HG03066 (cell line): ENCODE results near the gene MTX1.
"Not testable (repeated sequence)": the region's sequence is repeated elsewhere in the genome, so short reads cannot be mapped to it uniquely, and the experiment has no call there.

Source experiments
- ATAC-seq: cut with Tn5 transposase; IDR thresholded peaks from one replicate; pipeline ENCODE4 v1.9.1; 2021; ENCODE audit warnings: low read depth; ENCODE audit not compliant: unreplicated experiment

MTX1 gene

DNA sequence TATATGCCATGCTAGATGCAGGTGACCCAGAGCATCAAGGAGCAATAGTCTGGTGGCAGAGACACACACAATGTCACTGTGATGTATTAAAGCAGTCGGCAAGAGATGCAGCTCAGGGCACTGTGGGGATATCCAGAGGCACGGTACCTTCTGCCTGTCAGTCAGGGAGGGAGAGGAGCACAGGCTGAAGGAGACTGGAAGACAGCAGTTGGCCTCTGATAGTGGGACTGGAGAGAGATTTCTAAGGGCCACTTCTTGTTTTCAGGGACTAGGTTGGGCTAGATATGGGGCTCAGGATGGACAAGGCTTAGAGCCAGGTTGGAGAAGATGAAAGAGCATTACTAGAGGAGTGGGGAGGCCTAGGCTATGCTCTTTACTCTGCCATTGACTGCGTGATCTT is 22.8 kb downstream of the MTX1 start:
- not testable (repeated sequence) for ATAC-seq

DNA sequence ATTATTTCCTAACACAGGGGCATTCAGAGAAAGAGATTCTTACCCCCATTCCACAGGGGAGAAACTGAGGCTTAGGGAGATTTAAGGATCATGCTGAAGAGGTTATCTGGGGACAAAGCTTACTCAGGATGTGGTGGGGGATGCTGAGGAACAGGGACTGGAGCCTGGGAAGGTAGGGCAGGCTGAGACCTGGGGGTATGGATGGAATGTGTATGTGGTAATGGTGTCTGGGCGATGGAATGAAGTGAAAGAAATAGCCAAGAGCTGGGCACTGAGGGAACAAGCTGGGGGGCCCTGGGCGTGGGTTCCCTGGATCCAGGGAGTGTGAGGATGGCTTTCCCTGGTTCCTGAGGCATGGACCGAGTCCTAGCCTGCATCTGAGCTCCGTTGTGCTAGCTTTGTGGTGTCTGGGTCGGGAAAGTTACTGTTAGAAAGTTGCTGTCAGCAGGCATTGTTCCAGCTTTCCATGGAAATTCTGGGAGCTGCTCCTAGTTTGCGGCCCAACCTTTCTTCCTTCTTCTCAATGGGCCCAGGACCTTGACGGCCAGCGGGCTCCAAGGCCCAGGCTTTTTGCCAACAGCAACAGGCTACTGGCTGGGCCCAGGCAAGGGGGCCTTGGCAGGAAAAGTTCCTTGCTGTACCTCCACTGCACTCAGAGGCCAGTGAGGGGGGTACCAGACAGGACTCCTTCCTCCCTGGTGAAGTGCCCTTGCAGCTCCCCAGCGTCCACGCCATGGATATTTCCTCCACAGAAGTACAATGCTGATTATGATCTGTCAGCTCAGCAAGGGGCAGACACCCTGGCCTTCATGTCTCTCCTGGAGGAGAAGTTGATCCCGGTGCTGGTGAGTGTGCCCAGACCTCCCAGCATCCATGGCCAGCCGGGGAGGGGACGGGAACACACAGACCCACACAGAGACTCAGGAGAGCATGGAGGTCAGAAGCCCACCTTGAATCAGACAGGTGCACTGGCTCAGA is 23.8 kb downstream of the MTX1 start:
- not testable (repeated sequence) for ATAC-seq

DNA sequence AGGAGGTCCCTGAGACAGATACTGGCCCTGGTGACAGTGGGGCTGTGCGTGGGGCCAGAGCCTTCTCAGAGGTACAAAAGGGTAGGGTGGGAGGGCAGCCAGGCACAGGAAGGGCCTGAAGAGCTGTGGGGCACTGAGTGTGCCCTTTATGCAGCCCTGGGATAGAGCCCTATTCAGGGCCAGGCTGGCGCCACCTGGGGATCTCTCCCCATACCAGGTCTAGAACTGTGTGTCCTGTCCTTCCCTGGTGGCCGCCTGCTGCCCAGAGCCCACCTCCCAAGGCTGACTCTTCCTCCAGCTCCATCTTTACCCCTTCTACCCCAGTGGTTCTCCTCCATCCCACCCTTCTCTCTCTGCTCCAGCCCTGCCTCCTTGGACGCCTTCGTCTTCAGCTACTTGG is 25.0 kb downstream of the MTX1 start:
- ATAC-seq = not testable (repeated sequence)

DNA sequence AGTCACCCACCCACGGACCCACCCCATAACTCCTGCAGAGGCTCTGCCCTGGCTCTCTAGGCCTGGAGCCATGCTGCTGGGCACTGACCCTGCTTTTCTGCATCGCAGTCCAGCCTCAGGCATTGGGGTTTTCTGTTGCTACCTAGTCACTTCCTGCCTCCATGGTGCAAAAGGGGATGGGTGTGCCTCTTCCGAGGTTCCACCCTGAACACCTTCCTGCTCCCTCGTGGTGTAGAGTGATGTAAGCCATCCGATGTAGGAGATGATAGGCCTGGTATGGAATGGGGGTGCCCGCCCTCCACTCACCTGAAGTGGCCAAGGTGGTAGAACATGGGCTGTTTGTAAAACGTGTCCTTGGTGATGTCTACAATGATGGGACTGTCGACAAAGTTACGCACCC is 26.9 kb downstream of the MTX1 start:
- ATAC-seq = not testable (repeated sequence)

DNA sequence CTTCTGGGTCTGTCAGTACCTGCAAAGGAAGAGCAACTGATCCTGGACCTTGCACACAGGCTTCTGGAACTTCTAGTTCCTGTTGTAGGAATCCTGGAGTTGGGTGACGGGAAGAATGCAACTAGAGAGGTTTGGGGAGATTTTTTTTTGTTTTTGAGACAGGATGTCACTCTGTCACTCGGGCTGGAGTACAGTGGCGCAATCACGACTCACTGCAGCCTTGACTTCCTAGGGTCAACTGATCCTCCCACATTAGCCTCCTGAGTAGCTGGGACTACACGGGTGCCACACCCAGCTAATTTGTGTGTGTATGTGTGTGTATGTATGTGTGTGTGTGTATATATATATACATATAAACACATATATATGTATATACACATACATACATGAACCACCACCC is 28.0 kb downstream of the MTX1 start:
- no peak for ATAC-seq

DNA sequence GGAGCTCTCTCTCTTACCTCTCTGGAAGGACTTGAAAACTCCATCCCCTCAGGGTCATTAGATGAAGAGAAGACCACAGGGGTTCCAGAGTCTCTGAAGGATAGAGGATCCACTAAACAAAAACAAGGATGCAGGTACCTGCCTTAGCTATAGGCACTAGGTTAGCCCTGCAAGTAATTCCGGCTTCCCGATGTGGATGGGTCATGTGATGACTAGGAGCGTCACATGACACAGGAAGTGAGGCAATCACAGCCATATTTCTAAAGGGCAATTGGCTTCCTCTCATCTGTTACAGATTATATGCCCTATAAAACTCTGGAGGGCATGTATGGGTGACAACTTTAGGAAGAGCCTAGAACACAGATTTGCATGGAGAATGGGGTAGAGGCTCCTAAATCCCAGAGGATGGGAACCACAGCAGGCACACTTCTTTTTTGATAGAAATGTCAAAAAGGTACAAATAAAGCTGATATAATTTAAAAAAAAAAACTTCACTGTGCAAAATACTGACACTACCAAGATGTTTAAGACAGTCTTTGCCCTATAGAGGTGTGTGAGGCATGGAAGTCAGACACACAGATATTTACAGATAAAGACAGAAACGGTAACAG is 32.7 kb downstream of the MTX1 start:
- no peak for ATAC-seq

DNA sequence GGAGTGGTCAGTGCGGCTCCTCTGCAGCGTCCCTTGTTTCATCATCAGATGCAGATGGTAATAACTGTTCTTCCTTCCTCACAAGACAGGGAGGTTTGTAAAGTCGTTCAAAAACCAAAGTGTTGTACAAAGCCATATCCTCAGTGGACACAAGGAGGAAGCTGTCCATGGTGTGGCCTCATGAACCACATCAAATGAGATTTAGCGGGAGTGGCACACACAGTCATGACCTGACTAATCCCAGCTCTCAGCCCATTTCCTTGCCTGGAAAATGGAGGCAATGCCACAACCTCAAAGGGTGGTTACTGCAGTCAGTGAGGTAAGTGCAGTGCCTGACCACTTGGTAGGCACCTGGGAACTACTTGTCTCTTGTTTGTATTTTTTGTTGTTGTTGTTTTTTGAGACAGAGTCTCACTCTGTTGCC is 33.4 kb downstream of the MTX1 start:
- no peak for ATAC-seq

DNA sequence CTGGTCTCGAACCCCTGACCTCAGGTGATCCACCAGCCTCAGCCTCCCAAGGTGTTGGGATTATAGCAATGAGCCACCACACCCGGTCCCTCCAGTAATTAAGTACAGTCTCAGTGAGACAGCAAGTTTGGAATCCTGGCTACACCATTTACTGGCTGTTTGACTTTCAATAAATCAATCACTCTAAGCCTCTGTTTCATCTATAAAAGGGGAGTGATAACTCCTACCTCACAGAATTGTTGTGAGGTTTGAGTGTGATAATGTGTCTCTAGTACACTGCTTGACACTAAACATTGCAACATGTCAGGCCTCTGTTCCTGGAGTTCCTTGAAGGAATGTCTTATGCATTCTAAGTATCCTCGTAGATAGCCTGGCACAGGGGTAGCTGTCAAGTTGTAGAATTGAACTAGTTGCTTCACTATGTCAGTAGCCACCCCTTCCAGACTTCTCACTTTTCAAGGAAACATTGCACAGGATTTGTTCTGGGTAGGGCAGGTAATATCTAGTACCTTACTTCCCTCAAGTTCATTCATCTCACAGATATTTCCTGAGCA is 34.4 kb downstream of the MTX1 start:
- no peak for ATAC-seq

DNA sequence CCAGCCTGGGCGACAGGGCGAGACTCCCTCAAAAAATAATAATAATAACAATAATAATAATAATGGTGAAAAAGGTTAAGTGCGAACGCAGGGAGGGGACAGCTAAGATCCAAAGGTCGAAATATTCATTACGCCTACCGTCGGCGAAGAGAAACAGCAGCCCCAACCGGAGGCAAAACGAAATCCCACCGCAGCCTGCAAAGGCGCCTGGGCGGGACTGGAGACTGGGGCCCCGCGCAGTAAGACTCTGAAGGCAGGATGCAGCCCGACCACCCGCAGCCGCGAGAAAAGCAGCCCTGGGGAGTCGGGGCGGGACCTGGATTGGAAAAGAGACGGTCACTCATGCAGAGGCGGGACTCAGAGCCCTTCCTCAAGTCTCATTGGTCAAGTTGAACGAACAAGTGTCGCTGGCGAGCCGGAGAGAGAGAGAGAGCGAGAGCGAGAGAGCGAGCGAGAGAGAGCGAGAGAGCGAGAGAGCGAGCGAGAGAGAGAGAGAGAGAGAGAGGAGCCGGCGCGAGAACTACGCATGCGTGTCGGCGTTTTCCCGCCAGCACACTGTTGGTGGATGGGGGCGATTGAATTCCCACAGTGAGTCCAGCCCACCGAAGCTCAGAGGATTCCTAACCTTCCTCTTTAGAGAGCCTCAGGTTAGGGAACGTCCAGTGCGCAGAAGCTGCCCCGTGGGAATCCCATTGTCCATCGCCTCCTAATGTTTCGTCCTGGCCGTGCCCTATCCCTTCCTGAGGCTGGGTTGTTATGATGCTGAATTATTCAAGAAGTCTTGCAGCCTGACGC is 36.1 kb downstream of the MTX1 start:
- peak; percentile 90 for ATAC-seq

DNA sequence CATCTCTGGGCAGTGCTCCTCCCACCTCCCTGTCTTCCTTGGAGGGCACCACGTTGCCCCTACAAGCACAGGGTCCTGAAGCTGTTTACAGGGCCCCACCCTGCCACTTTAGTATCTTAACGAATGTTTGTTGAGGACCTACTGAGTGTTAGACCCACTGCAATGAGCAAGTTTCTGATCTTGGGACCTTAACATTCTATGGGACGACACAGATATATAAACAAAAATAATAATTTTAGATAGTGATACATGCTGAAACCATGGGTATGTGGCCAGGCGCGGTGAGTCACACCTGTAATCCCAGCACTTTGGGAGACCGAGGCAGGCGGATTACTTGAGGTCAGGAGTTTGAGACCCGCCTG is 36.6 kb downstream of the MTX1 start:
- peak; percentile 7 for ATAC-seq

DNA sequence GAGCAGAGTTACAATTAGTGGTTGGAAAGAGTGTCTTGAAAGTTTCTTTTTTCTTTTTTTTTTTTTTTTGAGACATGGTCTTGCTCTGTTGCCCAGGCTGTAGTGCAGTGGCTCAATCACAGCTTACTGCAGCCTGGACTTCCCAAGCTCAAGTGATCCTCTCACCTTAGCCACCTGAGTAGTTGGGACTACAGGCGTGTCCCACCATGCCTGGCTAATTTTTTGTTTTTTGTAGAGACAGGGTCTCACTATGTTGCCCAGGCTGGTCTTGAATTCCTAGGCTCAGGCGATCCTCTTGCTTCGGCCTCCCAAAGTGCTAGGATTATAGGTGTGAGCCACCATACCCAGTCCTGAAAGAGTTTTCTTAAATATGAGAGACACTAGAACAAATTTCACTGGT is 38.3 kb downstream of the MTX1 start:
- ATAC-seq = not testable (repeated sequence)

DNA sequence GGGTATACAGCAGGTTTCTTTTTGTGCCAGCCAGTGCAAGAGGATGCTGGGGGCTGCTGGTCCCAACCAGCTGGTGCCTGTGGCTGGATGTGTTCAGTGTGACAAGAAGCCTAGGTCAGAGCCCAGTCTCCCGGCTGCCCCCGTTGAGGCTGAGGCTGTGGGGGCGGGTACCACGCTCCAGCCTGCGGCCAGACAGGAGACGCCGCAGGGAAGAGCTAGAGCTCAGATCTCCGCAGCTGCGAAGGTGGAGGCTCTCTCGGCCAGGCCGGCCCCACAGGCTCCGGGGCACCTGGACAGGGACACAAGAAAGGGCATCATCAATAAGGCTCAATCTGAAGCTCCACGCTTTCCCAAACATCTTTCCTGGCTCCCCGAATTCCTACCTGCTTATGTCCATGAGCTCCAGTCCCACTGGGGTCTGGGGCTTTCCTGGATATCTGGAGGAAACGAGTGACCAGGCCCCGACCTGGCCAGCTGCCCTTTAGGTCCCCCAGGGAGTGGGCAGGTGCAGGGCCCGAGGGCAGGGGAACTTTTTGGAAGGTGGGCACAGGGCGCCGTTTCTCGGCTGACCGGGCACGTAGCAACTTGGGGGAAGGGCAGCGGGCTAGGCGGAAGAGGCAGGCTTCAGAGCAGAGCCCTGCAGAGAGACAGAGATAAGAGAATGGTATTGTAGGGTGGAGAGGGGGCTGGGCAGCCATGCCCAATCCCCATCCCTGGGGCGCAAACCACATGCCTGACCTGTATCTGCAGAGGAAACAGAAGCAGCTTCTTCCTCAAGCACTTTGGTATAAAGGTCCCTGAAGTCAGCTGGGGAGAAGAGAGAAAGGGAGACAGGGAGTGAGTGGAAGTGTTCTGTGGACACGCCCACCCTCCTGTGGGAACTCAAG is 39.4 kb downstream of the MTX1 start:
- ATAC-seq = no peak

DNA sequence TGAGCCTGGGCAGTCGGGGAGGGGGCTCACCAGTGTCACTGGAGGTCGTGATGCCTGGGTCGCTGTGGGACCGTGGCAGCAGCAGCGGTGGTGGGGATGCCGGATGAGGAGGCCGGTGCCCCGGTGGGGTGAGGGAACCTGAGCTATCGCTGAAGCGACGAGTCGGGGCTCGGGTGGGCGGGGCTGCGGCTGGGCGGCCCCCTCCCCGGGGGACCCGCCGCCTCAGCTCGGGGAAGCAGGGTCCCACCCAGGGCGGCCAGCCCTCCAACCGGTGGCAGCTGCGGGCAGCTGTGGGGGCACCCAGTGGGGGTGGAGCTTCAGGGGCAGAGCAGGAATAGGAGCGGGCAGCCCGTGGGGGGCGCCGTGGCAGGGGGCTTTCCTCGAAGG is 41.7 kb downstream of the MTX1 start:
- peak; percentile 27 for ATAC-seq

DNA sequence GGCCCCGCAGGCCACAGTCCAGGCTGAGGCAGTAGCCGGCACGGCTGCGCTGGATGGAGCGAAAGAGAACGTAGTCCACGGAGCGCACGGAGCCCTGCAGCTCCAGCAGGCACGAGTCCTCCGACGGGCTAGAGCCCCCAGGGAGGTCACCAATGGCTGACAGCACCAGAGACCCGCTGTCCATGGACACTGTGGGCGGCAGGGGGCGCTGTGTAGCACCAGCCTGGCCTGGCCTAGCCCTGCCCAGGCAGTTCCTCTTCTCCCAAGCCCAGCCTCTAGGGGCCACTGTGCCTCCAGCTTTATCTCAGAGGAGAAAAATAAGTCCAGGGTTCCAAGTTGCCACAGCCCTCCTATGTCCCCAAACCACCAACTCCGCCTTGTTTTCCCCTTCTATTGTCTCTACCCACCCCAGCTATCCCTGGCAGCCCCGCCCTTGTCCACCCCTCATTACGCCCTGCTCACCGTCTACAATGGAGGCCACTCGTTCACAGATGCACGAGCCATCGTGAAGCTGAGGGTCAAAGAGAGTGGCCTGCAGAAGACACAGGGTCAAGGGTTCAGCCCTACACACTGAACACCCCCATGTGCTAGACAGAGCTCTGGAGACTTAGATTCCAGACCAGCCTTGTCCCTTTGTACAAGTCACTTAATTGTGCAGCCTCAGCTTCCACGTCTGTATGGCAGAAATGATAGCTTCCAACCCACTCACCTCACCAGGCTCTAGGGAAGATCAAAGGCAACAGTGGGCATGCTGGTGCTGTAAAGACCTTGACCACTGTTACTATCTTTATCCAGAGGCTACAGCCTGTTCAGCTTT is 42.3 kb downstream of the MTX1 start:
- ATAC-seq = peak; percentile 93

DNA sequence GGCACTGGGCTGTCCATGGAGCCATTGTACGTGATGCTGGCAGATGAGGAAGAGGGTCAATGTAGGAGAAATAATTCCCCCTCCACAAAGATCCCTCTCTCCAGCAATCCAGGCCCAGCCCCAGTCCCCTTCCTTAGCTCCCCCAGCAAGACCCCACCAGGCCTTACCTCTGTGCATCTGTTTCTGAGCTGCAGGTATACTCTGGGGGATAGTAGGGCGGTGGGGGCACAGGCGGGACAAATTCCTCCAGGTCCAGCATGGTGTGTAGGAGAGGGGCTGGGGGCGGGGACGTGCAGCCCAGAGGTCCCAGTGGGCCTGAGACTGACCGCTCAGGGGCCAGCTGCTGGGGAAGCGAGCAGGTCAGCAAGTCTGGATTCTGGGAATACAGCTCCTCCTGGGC is 43.1 kb downstream of the MTX1 start:
- ATAC-seq = no peak

DNA sequence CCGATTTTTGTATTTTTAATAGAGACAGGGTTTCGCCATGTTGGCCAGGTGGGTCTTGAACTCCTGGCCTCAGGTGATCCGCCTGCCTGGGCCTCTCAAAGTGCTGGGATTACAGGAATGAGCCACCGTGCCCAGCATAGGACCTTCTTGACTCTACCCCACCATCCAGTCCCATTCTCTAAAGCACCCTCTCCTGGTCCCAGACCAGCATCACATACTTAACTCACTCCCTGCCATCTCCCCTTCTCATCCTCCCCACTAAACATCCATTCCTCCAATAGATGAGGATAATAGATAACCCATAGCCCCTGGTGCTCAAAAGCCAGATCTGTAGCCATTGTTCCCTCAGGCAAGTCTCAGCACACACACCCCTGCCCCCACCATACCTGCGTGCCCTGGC is 44.7 kb downstream of the MTX1 start:
- ATAC-seq = no peak

DNA sequence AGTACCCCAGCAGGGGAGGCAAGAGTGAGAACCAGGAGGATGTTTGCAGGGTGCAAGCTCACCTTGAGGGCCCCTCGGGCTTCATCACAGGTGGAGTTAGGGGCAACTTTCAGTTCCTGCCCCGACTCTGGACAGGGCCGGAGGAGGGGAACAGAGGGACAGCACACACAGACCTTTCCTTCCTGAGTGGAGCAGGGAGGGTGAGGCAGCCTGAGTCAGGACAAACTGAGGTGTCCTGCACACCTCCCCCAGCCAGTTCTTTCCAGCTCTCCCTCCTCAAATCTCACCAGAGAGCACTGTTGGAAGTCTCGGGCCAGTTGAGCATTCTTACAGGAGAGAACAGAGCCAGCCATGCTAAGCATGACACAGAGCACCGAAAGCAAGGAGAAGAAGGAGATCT is 45.3 kb downstream of the MTX1 start:
- ATAC-seq = no peak

DNA sequence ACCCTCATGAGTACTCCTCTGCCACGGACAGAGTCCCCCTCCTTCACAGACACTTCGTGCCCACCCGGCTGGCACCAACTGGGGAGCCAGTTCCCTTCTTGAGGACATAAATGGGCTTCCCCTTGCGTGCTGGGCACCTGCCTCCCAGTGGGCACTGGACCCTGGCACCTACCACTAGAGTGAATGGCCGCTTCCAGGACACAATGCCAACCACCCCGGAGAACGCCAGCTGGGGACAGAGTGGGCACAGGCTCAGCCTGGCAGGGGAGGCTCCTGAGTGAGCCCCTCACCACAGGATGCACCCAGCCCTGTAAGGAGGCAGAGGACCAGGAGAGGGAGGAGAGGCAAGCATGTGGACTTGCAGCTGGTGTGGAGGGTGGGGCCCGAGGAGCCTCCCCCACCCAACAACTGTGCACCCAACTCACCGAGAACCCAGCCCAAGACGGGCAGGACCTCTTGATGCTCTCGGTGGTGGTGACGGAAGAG is 45.8 kb downstream of the MTX1 start:
- ATAC-seq = no peak

DNA sequence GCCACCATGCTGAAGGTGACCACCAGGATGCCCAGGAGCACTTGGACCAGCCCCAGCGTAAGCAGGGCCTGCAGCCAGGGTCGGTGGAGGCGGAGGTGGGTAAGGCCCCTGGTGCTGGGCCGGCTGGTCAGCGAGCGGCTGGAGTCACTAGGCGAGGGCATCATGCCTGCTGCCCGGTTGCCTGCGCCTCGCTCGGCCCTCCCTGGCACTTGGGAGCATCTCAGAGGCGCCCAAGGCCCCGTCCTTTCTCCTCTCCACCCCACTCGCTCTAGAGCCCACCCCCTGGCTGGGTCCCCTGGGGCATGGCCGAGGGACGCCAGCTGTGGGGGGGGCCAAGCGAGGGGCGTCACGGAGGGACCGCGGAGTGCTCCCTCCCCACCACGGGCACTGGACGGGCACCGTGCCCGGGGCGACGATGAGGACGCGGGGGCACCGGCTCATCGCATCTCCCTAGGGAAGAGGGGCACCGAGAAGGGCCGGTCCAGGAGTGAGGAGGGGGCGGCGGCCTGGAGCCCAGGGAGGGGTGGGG is 46.3 kb downstream of the MTX1 start:
- no peak for ATAC-seq
